ENCODE measurements around the gene TAF5L.

The TAF5L gene

DNA sequence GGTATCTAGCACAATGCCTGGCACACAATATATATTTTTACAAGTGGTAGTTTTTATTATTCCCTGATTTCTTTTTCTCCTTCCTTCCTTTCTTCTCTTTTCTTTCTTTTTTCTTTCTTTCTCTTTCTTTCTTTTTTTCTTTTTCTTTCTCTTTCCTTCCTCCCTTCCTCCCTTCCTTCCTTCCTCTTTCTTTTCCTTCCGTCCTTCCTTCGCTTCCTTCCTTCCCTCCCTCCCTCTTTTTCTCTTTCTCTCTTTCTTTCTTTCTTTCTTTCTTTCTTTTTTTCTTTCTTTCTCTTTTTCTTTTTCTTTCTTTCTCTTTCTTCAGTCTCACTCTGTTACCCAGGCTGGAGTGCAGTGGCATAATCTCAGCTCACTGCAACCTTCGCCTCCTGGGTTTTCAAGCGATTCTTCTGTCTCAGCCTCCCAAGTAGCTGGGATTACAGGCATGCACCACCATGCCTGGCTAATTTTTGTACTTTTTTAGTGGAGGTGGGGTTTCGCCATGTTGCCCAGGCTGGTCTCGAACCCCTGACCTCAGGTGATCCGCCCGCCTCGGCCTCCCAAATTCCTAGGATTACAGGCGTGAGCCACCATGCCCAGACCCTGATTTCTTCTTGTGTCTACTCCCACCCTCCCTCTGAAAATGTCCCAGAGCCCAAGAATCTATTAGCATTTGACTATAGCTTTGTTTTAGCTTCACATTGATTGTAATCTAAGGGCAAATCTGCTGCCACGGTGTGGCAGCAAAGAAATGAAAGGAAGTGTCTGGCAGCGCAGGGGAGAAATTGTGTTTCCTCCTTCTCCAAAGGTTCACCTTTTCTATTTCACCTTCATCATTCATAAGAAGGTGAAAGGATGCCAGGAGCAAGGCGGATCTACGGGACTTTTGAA lies 47.5 kb downstream of the TAF5L start:
- H3K4me3 ChIP-seq (replicated peaks in 1 of 2; ENCODE audit: low read depth in 2 of 2, low read length in 2 of 2), result no peak overlapping the region
- no peak for DNase-seq (ENCODE audit: low read depth in 2 of 2)
- TF ChIP-seq, protein P1, sequence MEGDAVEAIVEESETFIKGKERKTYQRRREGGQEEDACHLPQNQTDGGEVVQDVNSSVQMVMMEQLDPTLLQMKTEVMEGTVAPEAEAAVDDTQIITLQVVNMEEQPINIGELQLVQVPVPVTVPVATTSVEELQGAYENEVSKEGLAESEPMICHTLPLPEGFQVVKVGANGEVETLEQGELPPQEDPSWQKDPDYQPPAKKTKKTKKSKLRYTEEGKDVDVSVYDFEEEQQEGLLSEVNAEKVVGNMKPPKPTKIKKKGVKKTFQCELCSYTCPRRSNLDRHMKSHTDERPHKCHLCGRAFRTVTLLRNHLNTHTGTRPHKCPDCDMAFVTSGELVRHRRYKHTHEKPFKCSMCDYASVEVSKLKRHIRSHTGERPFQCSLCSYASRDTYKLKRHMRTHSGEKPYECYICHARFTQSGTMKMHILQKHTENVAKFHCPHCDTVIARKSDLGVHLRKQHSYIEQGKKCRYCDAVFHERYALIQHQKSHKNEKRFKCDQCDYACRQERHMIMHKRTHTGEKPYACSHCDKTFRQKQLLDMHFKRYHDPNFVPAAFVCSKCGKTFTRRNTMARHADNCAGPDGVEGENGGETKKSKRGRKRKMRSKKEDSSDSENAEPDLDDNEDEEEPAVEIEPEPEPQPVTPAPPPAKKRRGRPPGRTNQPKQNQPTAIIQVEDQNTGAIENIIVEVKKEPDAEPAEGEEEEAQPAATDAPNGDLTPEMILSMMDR (IDR thresholded peaks at IDR 0.05; ENCODE audit: low read depth, low read length), result no peak

GRCh38 chr1:229574679-229575442 lies 51.1 kb downstream of the TAF5L start:
- H3K4me3 ChIP-seq (replicated peaks in 1 of 2; ENCODE audit: low read depth in 2 of 2, low read length in 2 of 2), result no peak overlapping the region
- TF ChIP-seq, protein P1 (IDR thresholded peaks at IDR 0.05; ENCODE audit: low read depth, low read length), result no peak
- DNase-seq (ENCODE audit: low read depth in 2 of 2), result no peak

- no peak for DNase-seq (ENCODE audit: low read depth in 2 of 2)
- TF ChIP-seq, protein P1 (IDR thresholded peaks at IDR 0.05; ENCODE audit: low read depth, low read length), result no peak
- H3K4me3 ChIP-seq (replicated peaks in 1 of 2; ENCODE audit: low read depth in 2 of 2, low read length in 2 of 2), result no peak overlapping the region
These were observed 53.6 kb downstream of the TAF5L start for GRCh38 chr1:229572286-229572685.

- no peak for DNase-seq (ENCODE audit: low read depth in 2 of 2)
- TF ChIP-seq, protein P1 (IDR thresholded peaks at IDR 0.05; ENCODE audit: low read depth, low read length), result no peak
- H3K4me3 ChIP-seq (replicated peaks in 1 of 2; ENCODE audit: low read depth in 2 of 2, low read length in 2 of 2), result no peak overlapping the region
These were observed 54.9 kb downstream of the TAF5L start for GRCh38 chr1:229570891-229571516.

- TF ChIP-seq, protein P1 (IDR thresholded peaks at IDR 0.05; ENCODE audit: low read depth, low read length), result no peak
- H3K4me3 ChIP-seq (replicated peaks in 1 of 2; ENCODE audit: low read depth in 2 of 2, low read length in 2 of 2), result no peak overlapping the region
- no peak for DNase-seq (ENCODE audit: low read depth in 2 of 2)
These were observed 55.6 kb downstream of the TAF5L start for GRCh38 chr1:229570305-229570704.

- no peak overlapping the region for H3K4me3 ChIP-seq (replicated peaks in 1 of 2; ENCODE audit: low read depth in 2 of 2, low read length in 2 of 2)
- TF ChIP-seq, protein P1 (IDR thresholded peaks at IDR 0.05; ENCODE audit: low read depth, low read length), result no peak
- DNase-seq (ENCODE audit: low read depth in 2 of 2), result no peak
These were observed 58.6 kb downstream of the TAF5L start for GRCh38 chr1:229567109-229567868.
